HepG2 (cell line): ENCODE data around the gene SLC25A44. TPM values are rescaled to one million over a fixed set of nuclear protein-coding genes. Genes with fewer than 3 reads are reported as not detected.

Experiments used
- DNMT3B ChIP-seq: conservative IDR thresholded peaks from 2 replicates; pipeline ENCODE4 v1.6.1; 2016; ENCODE audit warnings: missing biosample characterization, control low read depth
- FOSL2 ChIP-seq: sonication (generic); formaldehyde crosslinking; IDR thresholded peaks from 2 replicates; pipeline ENCODE4 v1.4.0; 2020; ENCODE audit warnings: missing genetic modification reagents
- GABPA ChIP-seq, 2 experiments: IDR thresholded peaks; 2 replicates each; pipeline ENCODE4 v1.6.1; 2011 to 2016; ENCODE audit warnings: low read depth in 2 of 2, low read length in 1 of 2, missing biosample characterization in 1 of 2, missing genetic modification characterization in 1 of 2
- HOXA3 ChIP-seq: sonication (generic); formaldehyde crosslinking; IDR thresholded peaks from 2 replicates; pipeline ENCODE4 v1.5.0; 2020; ENCODE audit warnings: missing genetic modification reagents
- ISL2 ChIP-seq: sonication (generic); formaldehyde crosslinking; IDR thresholded peaks from 2 replicates; pipeline ENCODE4 v1.5.0; 2020; ENCODE audit warnings: missing genetic modification reagents
- MEIS2 ChIP-seq: sonication (generic); formaldehyde crosslinking; IDR thresholded peaks from 2 replicates; pipeline ENCODE4 v1.9.0; 2021; ENCODE audit warnings: mild to moderate bottlenecking, missing genetic modification reagents
- MNT ChIP-seq: fragments of 450-650 bp; IDR thresholded peaks from 2 replicates; pipeline ENCODE4 v1.6.1; 2016
- MXD4 ChIP-seq: IDR thresholded peaks from 2 replicates; pipeline ENCODE4 v1.6.1; 2016; ENCODE audit warnings: mild to moderate bottlenecking, missing biosample characterization, missing genetic modification reagents
- NR2C2 ChIP-seq: sonication (generic); formaldehyde crosslinking; IDR thresholded peaks from 2 replicates; pipeline ENCODE4 v1.4.0; 2020; ENCODE audit warnings: missing genetic modification reagents, mild to moderate bottlenecking, moderate library complexity, borderline replicate concordance
- NR2F1 ChIP-seq, 2 experiments: fragments of 450-650 bp in 1 of 2; formaldehyde crosslinking in 1 of 2; IDR thresholded peaks; 2 replicates each; pipeline versions ENCODE4 v1.5.0 to v1.6.1; 2016 to 2020; ENCODE audit warnings: mild to moderate bottlenecking in 1 of 2, missing compliant biosample characterization in 1 of 2, missing genetic modification reagents in 1 of 2, moderate library complexity in 1 of 2
- POLR2G ChIP-seq: fragments of 200-400 bp; formaldehyde crosslinking; IDR thresholded peaks from 2 replicates; pipeline ENCODE4 v1.6.1; 2018; ENCODE audit warnings: mild to moderate bottlenecking, low read depth, low read length, moderate library complexity
- RAD21 ChIP-seq: fragments of 450-650 bp; formaldehyde crosslinking; IDR thresholded peaks from 2 replicates; pipeline ENCODE4 v1.5.0; 2020; ENCODE audit warnings: mild to moderate bottlenecking
- ZBTB4 ChIP-seq: sonication (generic); formaldehyde crosslinking; IDR thresholded peaks from 2 replicates; pipeline ENCODE4 v1.4.0; 2020; ENCODE audit warnings: missing genetic modification reagents, mild to moderate bottlenecking, borderline replicate concordance
- ZFX ChIP-seq: sonication (generic); formaldehyde crosslinking; IDR thresholded peaks from 2 replicates; pipeline ENCODE4 v1.4.0; 2020; ENCODE audit warnings: mild to moderate bottlenecking, low read depth, missing genetic modification reagents, moderate library complexity
- ZNF331 ChIP-seq: sonication (generic); formaldehyde crosslinking; IDR thresholded peaks from 2 replicates; pipeline ENCODE4 v1.4.0; 2020; ENCODE audit warnings: missing genetic modification reagents
- ZNF354B ChIP-seq: sonication (generic); formaldehyde crosslinking; IDR thresholded peaks from 2 replicates; pipeline ENCODE4 v1.8.0; 2022; ENCODE audit warnings: mild to moderate bottlenecking, missing genetic modification reagents
- polyA plus RNA-seq, 8 experiments: library from polyadenylated mRNA; depleted of rRNA in 3 of 8; stranded (reverse) in 7 of 8; unstranded in 1 of 8; fragments of >200 nt; fragmentation: Illumina TruSeq in 4 of 8; extraction: Trizol in 4 of 8; gene quantifications; 2 replicates each; pipeline versions ENCODE4 v1.2.1 to v1.2.3, GENCODE V29; 2011 to 2016; ENCODE audit warnings: low read depth in 4 of 8, missing spikeins in 1 of 8, mixed read lengths in 1 of 8; ENCODE audit not compliant: insufficient read depth in 1 of 8
- total RNA-seq, 5 experiments: library from RNA; depleted of rRNA; stranded (reverse); fragments of >200 nt; fragmentation: Illumina TruSeq; extraction: Trizol; gene quantifications; 2 replicates each; pipeline ENCODE4 v1.2.3, GENCODE V29; 2016; ENCODE audit warnings: low read depth in 1 of 5
- TF ChIP-seq, protein P1 (sequence below): sonication (generic); formaldehyde crosslinking; IDR thresholded peaks from 2 replicates; pipeline ENCODE4 v1.5.1; 2020; ENCODE audit warnings: missing genetic modification reagents, mild to moderate bottlenecking, borderline replicate concordance
- TF ChIP-seq, protein P2 (sequence below): sonication (generic); formaldehyde crosslinking; IDR thresholded peaks from 2 replicates; pipeline ENCODE4 v1.8.0; 2022; ENCODE audit warnings: mild to moderate bottlenecking, missing genetic modification reagents, borderline replicate concordance

SLC25A44 gene
- total and polyA plus RNA-seq, 2 of the 13 experiments (the other 11 are each of a cell fraction or from before 2014, with no cell fraction given) = 10.7 to 13.4 TPM

GRCh38 chr1:156193488-156194299 is at the start of gene SLC25A44 (continued):
- TF ChIP-seq ZFX (CRISPR knock-in tag) = peak; percentile 74; the same call in 1 of the 2 replicates
- TF ChIP-seq NR2F1 (CRISPR knock-in tag; IDR thresholded peaks at IDR 0.05) = no peak
- TF ChIP-seq ZNF354B (CRISPR knock-in tag) = no peak
- no peak for TF ChIP-seq MEIS2
- TF ChIP-seq, protein P1, sequence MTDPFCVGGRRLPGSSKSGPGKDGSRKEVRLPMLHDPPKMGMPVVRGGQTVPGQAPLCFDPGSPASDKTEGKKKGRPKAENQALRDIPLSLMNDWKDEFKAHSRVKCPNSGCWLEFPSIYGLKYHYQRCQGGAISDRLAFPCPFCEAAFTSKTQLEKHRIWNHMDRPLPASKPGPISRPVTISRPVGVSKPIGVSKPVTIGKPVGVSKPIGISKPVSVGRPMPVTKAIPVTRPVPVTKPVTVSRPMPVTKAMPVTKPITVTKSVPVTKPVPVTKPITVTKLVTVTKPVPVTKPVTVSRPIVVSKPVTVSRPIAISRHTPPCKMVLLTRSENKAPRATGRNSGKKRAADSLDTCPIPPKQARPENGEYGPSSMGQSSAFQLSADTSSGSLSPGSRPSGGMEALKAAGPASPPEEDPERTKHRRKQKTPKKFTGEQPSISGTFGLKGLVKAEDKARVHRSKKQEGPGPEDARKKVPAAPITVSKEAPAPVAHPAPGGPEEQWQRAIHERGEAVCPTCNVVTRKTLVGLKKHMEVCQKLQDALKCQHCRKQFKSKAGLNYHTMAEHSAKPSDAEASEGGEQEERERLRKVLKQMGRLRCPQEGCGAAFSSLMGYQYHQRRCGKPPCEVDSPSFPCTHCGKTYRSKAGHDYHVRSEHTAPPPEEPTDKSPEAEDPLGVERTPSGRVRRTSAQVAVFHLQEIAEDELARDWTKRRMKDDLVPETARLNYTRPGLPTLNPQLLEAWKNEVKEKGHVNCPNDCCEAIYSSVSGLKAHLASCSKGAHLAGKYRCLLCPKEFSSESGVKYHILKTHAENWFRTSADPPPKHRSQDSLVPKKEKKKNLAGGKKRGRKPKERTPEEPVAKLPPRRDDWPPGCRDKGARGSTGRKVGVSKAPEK = no peak
- TF ChIP-seq GABPA (IDR thresholded peaks at IDR 0.05; ENCODE audit: low read depth, low read length) = peak; percentile 83
- peak; percentile 97 for TF ChIP-seq GABPA (CRISPR knock-in tag; IDR thresholded peaks at IDR 0.05; ENCODE audit: low read depth)
- peak; percentile 77; the same call in 1 of the 2 replicates for TF ChIP-seq ZBTB4 (CRISPR knock-in tag)
- TF ChIP-seq HOXA3 (CRISPR knock-in tag) = peak; percentile 98
- TF ChIP-seq ISL2 (CRISPR knock-in tag) = peak; percentile 23; the same call in 1 of the 2 replicates
- TF ChIP-seq RAD21 = peak; percentile 31; the same call in 1 of the 2 replicates
- TF ChIP-seq MXD4 (CRISPR knock-in tag) = peak; percentile 28; the same call in 1 of the 2 replicates
- TF ChIP-seq FOSL2 (CRISPR knock-in tag) = 0 out of 2 replicates have a peak, but pooled peaks have one; percentile 40
- peak; percentile 80 for TF ChIP-seq POLR2G
- TF ChIP-seq, protein P2, sequence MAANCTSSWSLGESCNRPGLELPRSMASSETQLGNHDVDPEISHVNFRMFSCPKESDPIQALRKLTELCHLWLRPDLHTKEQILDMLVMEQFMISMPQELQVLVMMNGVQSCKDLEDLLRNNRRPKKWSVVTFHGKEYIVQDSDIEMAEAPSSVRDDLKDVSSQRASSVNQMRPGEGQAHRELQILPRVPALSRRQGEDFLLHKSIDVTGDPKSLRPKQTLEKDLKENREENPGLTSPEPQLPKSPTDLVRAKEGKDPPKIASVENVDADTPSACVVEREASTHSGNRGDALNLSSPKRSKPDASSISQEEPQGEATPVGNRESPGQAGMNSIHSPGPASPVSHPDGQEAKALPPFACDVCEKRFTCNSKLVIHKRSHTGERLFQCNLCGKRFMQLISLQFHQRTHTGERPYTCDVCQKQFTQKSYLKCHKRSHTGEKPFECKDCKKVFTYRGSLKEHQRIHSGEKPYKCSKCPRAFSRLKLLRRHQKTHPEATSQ (CRISPR knock-in tag) = no peak
- peak; percentile 81 for TF ChIP-seq NR2C2 (CRISPR knock-in tag)
- TF ChIP-seq ZNF331 = no peak; the same call in 1 of the 2 replicates
- TF ChIP-seq DNMT3B (CRISPR knock-in tag) = 0 out of 2 replicates have a peak, but pooled peaks have one; percentile 75
- TF ChIP-seq MNT = no peak
